Upper lobe of left lung (tissue), 6 donors: ENCODE measurements around the gene OSBPL2. TPM values are rescaled to one million over a fixed set of nuclear protein-coding genes. Genes with fewer than 3 reads are reported as not detected.

Experiments used
- ATAC-seq, 2 donors: fragments of 200-7000 bp; cut with Tn5 transposase; one replicate each; pipeline ENCODE4 v1.9.1; 2022; ENCODE audit warnings: mild to moderate bottlenecking in 2 of 2, moderate library complexity in 2 of 2; ENCODE audit not compliant: low FRiP score in 2 of 2
- DNase-seq, 2 donors: peaks; one replicate each; pipeline ENCODE4 v3.0.0-alpha.2; 2019 to 2020
- H3K27ac ChIP-seq, 4 donors: fragments of 200-600 bp; sonication (generic); one replicate each; pipeline ENCODE4 v1.5.1; 2016 to 2019
- H3K27me3 ChIP-seq, 4 donors: fragments of 200-600 bp; sonication (generic); one replicate each; pipeline ENCODE4 v1.5.1; 2017 to 2019
- H3K36me3 ChIP-seq, 4 donors: fragments of 200-600 bp; sonication (generic); one replicate each; pipeline ENCODE4 v1.5.1; 2016 to 2019
- H3K4me1 ChIP-seq, 4 donors: fragments of 200-600 bp; sonication (generic); one replicate each; pipeline ENCODE4 v1.5.1; 2018 to 2019
- H3K4me3 ChIP-seq, 4 donors: fragments of 200-600 bp; sonication (generic); one replicate each; pipeline ENCODE4 v1.5.1; 2017 to 2019; ENCODE audit warnings: mild to moderate bottlenecking in 2 of 4, moderate library complexity in 1 of 4
- H3K9me3 ChIP-seq, 4 donors: fragments of 200-600 bp; sonication (generic); one replicate each; pipeline ENCODE4 v1.5.1; 2018 to 2019
- EP300 ChIP-seq, 4 donors: sonication (generic); formaldehyde crosslinking; IDR thresholded peaks; one replicate each; pipeline ENCODE4 v1.5.1; 2017; ENCODE audit warnings: antibody characterized with exemption in 4 of 4, control low read depth in 2 of 4
- POLR2A ChIP-seq, 4 donors: fragments of 450-650 bp; IDR thresholded peaks; one replicate each; pipeline ENCODE4 v1.5.1; 2016 to 2017; ENCODE audit warnings: antibody characterized with exemption in 4 of 4, mild to moderate bottlenecking in 2 of 4
- POLR2AphosphoS5 ChIP-seq, 2 donors: sonication (generic); formaldehyde crosslinking; IDR thresholded peaks; one replicate each; pipeline ENCODE4 v1.5.1; 2017; ENCODE audit warnings: antibody characterized with exemption in 2 of 2
- WGBS, 2 donors: methylation state at CpG; one replicate each; pipeline ENCODE4 v1.1.5; 2017 to 2018; 5-methylcytosine and 5-hydroxymethylcytosine counted together
- total RNA-seq, 6 donors: library from RNA; depleted of rRNA in 4 of 6; stranded (reverse); fragments of >200 nt in 4 of 6; gene quantifications; one replicate each; pipeline versions ENCODE4 v1.1.0 to v1.2.1, GENCODE V29; 2016 to 2021
- TF ChIP-seq, protein P1 (sequence below), 6 experiments: fragments of 450-650 bp in 4 of 6; fragments of 200-600 bp in 2 of 6; sonication (generic) in 2 of 6; IDR thresholded peaks; one replicate each; pipeline ENCODE4 v1.5.1; 2016 to 2019; ENCODE audit warnings: antibody characterized with exemption in 6 of 6
- donor health status: DM: no; HTN: no; CAD: no; lungs with moderate emphysema.
- donor health status: DM: no; HTN: yes; CAD: no; lungs with severe emphysema.

Gene OSBPL2
- total RNA-seq, 6 donors from 2014 or later: 35.7 to 65.0 (median 48.0) TPM

DNA sequence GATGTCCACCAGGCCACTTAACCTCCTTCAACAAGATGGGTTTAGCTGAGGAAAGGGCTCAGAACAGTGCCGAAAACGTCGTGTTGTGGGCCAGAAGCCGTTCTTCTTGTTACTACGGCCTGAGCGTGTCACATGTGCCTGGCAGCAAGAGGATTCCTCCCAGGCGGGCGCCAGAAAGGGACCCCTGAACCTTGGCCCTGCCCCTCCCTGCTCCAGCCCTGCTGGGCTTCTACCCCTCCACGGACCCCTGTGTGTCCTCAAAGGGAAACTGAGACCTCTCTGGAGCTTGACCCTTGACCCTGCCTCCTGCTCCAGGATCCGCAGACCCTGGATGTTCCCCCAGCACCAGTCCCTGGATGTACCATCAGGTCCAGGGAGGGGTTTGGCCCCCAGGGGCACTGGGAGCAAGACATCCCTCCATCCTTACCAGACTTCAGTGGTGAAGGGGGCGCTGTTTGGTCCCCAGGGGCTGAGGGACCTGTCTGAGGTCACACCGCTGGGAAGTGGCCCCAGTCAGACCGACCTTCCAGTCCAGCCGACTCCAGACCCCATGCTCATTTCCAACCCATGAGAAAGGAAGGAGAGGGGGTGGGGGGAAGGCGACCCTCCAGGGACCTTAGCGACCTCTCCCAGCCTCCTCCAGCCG is 28.3 kb upstream of the OSBPL2 start:
- no peak overlapping the region for H3K27ac ChIP-seq
- no peak overlapping the region for H3K4me3 ChIP-seq
- DNase-seq: no peak
- ATAC-seq: no peak
- WGBS, 2 donors: 64 to 66% methylated on average over 14 to 16 of the region's 17 CpGs
- H3K9me3 ChIP-seq: no peaks in the 10 kb centered on the region
- no peaks in the 10 kb centered on the region for H3K36me3 ChIP-seq
- peaks cover 0 to 22% (median 6%) of the 10 kb centered on the region in 4 donors for H3K27me3 ChIP-seq
- no peak for TF ChIP-seq POLR2AphosphoS5 (IDR thresholded peaks at IDR 0.05)
- TF ChIP-seq POLR2A (IDR thresholded peaks at IDR 0.05): no peak
- TF ChIP-seq, protein P1, sequence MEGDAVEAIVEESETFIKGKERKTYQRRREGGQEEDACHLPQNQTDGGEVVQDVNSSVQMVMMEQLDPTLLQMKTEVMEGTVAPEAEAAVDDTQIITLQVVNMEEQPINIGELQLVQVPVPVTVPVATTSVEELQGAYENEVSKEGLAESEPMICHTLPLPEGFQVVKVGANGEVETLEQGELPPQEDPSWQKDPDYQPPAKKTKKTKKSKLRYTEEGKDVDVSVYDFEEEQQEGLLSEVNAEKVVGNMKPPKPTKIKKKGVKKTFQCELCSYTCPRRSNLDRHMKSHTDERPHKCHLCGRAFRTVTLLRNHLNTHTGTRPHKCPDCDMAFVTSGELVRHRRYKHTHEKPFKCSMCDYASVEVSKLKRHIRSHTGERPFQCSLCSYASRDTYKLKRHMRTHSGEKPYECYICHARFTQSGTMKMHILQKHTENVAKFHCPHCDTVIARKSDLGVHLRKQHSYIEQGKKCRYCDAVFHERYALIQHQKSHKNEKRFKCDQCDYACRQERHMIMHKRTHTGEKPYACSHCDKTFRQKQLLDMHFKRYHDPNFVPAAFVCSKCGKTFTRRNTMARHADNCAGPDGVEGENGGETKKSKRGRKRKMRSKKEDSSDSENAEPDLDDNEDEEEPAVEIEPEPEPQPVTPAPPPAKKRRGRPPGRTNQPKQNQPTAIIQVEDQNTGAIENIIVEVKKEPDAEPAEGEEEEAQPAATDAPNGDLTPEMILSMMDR (IDR thresholded peaks at IDR 0.05): no peak
- no peak for TF ChIP-seq EP300 (IDR thresholded peaks at IDR 0.05)
- no peaks in the 10 kb centered on the region for H3K4me1 ChIP-seq

DNA sequence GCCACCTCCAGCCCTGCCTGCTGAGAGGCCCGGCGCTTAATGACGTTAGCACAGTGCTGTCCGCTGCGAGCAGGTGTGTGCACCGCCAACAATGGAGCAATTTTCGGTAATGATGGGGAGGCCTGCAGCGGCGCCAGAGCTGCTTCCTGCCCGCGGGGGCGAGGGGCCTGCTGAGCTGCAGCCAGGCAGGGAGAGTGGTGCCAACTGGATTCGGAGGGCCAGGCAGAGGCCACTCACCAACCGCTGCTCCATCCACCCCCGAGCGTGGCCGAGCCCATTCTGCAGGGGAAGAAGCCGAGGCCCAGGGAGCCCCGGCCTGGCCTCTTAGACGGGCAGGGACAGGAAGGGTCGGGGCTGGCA is 27.8 kb upstream of the OSBPL2 start:
- H3K36me3 ChIP-seq: no peaks in the 10 kb centered on the region
- no peaks in the 10 kb centered on the region for H3K9me3 ChIP-seq
- H3K27me3 ChIP-seq: peaks cover 0 to 22% (median 6%) of the 10 kb centered on the region in 4 donors
- H3K4me3 ChIP-seq: no peak overlapping the region
- ATAC-seq (no peak), DNase-seq (peak in 1 of 2 donors; percentile 59)
- H3K4me1 ChIP-seq: no peaks in the 10 kb centered on the region
- TF ChIP-seq, protein P1 (IDR thresholded peaks at IDR 0.05): no peak
- TF ChIP-seq POLR2AphosphoS5 (IDR thresholded peaks at IDR 0.05) (no peak), EP300 (IDR thresholded peaks at IDR 0.05) (no peak), POLR2A (IDR thresholded peaks at IDR 0.05) (no peak)
- 37 to 54% methylated on average over 13 to 16 of the region's 21 CpGs for WGBS, 2 donors
- H3K27ac ChIP-seq: no peak overlapping the region

DNA sequence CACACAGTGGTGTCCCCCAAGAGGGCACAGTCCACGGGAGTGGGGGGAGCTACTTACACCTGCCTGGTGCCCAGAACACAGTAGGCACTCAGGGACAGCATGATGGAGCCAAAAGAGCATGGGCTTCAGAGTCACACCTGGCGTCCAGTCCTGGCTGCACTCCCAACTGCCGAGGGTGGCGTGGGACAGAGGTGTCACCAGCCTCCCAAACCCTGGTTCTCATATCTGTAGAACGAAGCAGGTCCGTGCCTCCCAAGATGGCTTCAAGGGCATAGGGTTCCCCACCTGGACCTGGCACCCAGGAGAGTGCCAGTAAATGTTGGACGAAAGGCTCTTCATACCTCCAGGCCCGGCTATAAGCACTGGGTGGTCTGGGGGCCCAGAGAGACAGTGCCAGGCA is 27.1 kb upstream of the OSBPL2 start:
- no peak for DNase-seq
- Histone ChIP-seq H3K36me3 (no peaks in the 10 kb centered on the region), H3K9me3 (no peaks in the 10 kb centered on the region), H3K27me3 (peaks cover 0 to 24% (median 6%) of the 10 kb centered on the region in 4 donors), H3K4me3 (no peak overlapping the region), H3K4me1 (no peaks in the 10 kb centered on the region), H3K27ac (no peak overlapping the region)
- 77% methylated on average over 4 to 6 of the region's 8 CpGs for WGBS, 2 donors
- ATAC-seq: no peak
- TF ChIP-seq POLR2AphosphoS5 (IDR thresholded peaks at IDR 0.05) (no peak), EP300 (IDR thresholded peaks at IDR 0.05) (no peak), POLR2A (IDR thresholded peaks at IDR 0.05) (no peak)
- TF ChIP-seq, protein P1 (IDR thresholded peaks at IDR 0.05): no peak

DNA sequence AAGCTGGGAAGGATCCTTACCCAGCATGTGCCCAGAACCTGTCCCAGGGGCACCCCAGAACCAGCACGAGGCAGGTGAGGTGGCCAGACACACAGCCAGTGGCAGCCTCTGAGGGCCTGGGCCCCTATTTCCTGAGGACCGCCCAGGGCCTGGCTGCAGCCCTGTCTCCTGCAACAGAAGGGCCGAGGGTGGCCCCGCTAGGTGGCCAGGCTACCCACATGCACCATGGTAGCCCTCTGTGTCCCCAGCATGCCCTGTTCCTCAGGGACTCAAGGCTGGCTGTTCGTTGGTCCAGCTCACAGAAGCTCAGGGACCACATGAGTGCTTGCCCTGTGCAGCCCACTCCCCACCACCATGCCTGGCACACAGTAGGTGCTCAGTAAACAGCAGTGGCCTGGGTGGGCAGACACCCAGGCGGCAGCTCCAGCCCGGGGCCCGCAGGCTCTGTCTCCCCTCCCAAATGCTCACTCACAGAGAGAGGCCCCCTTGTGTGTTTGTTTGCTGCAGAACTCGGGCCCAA is 26.5 kb upstream of the OSBPL2 start:
- no peaks in the 10 kb centered on the region for H3K9me3 ChIP-seq
- DNase-seq (peak in 1 of 2 donors; percentile 66), ATAC-seq (no peak)
- H3K4me1 ChIP-seq: no peaks in the 10 kb centered on the region
- H3K4me3 ChIP-seq: no peak overlapping the region
- no peaks in the 10 kb centered on the region for H3K36me3 ChIP-seq
- WGBS, 2 donors: 17 to 71% methylated on average over 1 to 8 of the region's 9 CpGs
- no peak for TF ChIP-seq POLR2AphosphoS5 (IDR thresholded peaks at IDR 0.05)
- no peak for TF ChIP-seq POLR2A (IDR thresholded peaks at IDR 0.05)
- no peak for TF ChIP-seq EP300 (IDR thresholded peaks at IDR 0.05)
- TF ChIP-seq, protein P1 (IDR thresholded peaks at IDR 0.05): no peak
- H3K27me3 ChIP-seq: peaks cover 0 to 30% (median 6%) of the 10 kb centered on the region in 4 donors
- no peak overlapping the region for H3K27ac ChIP-seq

DNA sequence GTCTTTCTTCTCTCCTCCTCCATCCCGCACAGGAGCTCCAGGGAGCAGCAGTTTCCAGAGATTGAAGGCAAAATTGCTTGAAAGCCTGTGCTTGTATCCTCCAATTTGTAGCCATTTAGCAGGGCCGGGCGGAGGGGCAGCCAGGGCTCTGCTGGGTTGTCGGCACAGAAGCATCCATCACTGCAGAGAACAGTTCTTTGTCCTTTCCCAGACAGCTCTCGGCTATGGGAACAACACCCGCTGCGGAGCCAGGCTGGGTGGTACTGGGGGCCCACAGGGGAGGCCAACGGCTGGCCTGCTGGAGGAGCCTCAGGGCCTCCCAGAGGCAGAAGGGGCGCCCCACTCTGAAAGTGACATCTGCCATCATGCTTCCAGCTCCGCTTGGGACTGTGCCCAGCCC is 26.0 kb upstream of the OSBPL2 start:
- H3K27me3 ChIP-seq: peaks cover 0 to 35% (median 7%) of the 10 kb centered on the region in 4 donors
- H3K4me1 ChIP-seq: no peaks in the 10 kb centered on the region
- H3K9me3 ChIP-seq: no peaks in the 10 kb centered on the region
- ATAC-seq (no peak), DNase-seq (peak in 1 of 2 donors; percentile 53)
- H3K36me3 ChIP-seq: no peaks in the 10 kb centered on the region
- no peak overlapping the region for H3K27ac ChIP-seq
- TF ChIP-seq POLR2A (IDR thresholded peaks at IDR 0.05): no peak
- H3K4me3 ChIP-seq: no peak overlapping the region
- 25 to 36% methylated on average over 5 to 9 of the region's 10 CpGs for WGBS, 2 donors
